Progenitor cell of endocrine pancreas (in vitro differentiated cells): ENCODE results near the gene EXD3. TPM values are rescaled to one million over a fixed set of nuclear protein-coding genes. Genes with fewer than 3 reads are reported as not detected.
"Not testable (repeated sequence)": the region's sequence is repeated elsewhere in the genome, so short reads cannot be mapped to it uniquely, and the experiment has no call there.

Experiments
- DNase-seq: peaks from one replicate; pipeline ENCODE4 v3.0.0; 2021; ENCODE audit warnings: low spot score; ENCODE audit not compliant: unreplicated experiment
- H3K27ac Mint-ChIP-seq: 2 replicates; pipeline ENCODE4 v1.8.0; 2021; ENCODE audit warnings: mild to moderate bottlenecking, moderate library complexity, mixed read lengths
- H3K27me3 Mint-ChIP-seq: 2 replicates; pipeline ENCODE4 v1.8.0; 2021; ENCODE audit warnings: mixed read lengths
- H3K36me3 Mint-ChIP-seq: 2 replicates; pipeline ENCODE4 v1.8.0; 2022; ENCODE audit warnings: mixed read lengths; ENCODE audit not compliant: insufficient read depth
- H3K4me1 Mint-ChIP-seq: 2 replicates; pipeline ENCODE4 v1.8.0; 2021; ENCODE audit warnings: low read depth, mixed read lengths
- H3K4me3 Mint-ChIP-seq: 2 replicates; pipeline ENCODE4 v1.8.0; 2021; ENCODE audit warnings: low read depth, mild to moderate bottlenecking, moderate library complexity, mixed read lengths
- H3K9me3 Mint-ChIP-seq: 2 replicates; pipeline ENCODE4 v1.8.0; 2021; ENCODE audit warnings: low read depth, mixed read lengths
- CTCF ChIP-seq: fragments of 200-600 bp; sonication (generic); IDR thresholded peaks from one replicate; pipeline ENCODE4 v1.5.0; 2021; ENCODE audit warnings: antibody characterized with exemption, mild to moderate bottlenecking; ENCODE audit not compliant: unreplicated experiment
- total RNA-seq: library from RNA; stranded (reverse); gene quantifications from 2 replicates; pipeline ENCODE4 v1.2.1, GENCODE V29; 2021

The EXD3 gene
- total RNA-seq, 1 donor from 2014 or later, result 31.7 TPM

GRCh38 chr9:137412431-137412830 is 10.5 kb downstream of the EXD3 start:
- DNase-seq, result no peak
- no peak overlapping the region for H3K4me3 Mint-ChIP-seq
- H3K4me1 Mint-ChIP-seq, result no peaks in the 10 kb centered on the region
- no peak for TF ChIP-seq CTCF
- no peak overlapping the region for H3K27ac Mint-ChIP-seq
- no peaks in the 10 kb centered on the region for H3K9me3 Mint-ChIP-seq
- H3K27me3 Mint-ChIP-seq, result no peaks in the 10 kb centered on the region
- H3K36me3 Mint-ChIP-seq, result peaks cover 6% of the 10 kb centered on the region

DNA sequence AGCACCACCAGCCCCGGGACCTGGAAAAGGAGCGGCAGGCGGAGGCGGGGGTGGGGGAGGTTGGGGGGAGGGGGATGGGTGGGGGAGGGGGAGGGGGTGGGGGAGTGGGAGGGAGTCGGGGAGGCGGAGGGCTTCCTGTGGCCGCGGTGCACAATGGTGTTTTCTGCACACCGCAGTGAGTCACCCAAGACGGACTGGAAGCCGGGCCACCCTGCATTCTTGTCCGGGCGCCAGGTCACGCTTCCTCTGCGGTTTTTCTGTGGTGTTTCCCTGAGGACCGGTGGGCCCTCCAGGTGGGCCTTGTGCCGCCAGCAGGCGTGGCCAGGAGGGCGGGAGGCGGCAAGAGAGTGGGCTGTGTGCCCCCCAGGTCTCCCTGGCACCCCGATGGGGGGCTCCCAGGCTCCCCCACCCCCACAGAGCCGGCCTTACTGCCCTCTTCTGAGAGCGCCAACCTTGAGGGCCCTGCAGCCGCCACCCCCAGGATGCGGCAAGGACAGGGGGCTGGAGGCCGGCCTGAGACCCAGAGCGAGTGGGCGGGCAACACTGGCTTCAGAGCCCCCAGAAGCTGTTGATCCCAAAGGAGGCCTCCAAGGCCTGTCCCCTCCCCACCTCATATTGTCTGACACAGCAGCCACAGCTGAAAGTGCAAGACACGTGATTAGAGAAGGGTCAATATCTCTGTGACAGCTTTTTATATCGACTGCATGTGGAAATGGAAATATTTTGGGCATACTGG is 11.1 kb downstream of the EXD3 start:
- no peaks in the 10 kb centered on the region for H3K4me1 Mint-ChIP-seq
- H3K27me3 Mint-ChIP-seq, result no peaks in the 10 kb centered on the region
- H3K27ac Mint-ChIP-seq, result no peak overlapping the region
- H3K9me3 Mint-ChIP-seq, result no peaks in the 10 kb centered on the region
- DNase-seq, result no peak
- H3K4me3 Mint-ChIP-seq, result no peak overlapping the region
- peaks cover 6% of the 10 kb centered on the region for H3K36me3 Mint-ChIP-seq
- no peak for TF ChIP-seq CTCF

DNA sequence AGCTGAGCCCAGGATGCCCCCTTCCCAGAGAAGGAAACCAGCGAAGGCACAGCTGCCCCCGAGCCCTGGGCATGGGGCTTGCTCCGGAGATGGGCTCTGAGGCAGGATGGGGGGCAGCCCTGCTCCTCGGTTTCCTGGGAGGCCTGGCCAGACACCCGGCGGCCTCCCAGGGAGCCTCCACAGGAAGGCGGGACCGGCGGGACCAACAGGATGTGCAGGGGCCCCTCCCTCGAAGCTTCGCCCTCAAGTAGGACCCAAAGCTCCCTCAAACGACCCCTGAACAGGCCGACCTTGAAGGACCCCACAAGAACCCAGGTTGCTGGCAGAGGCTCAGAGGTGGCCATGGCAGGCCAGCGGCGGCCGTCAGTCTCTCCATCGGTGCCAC is 11.7 kb downstream of the EXD3 start:
- Mint-ChIP-seq H3K9me3 (no peaks in the 10 kb centered on the region), H3K4me1 (no peaks in the 10 kb centered on the region)
- TF ChIP-seq CTCF, result no peak

DNA sequence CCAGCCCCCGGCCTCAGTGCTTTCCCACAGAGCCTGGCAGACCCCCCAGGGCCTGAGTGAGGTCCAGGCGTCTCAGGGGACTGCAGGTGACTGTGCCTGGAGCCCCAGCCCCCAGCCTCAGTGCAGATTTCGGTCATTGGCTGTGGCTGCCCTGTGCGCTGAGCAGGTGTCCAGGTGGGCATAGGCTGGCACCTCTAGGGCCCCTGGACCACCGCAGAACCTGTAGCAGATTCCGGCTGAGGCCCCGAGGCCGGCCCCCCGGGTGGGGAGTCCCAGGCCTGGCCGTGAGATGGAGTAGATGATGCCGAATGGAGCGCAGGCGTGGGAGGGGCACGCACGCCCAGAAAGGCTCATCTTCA is 12.1 kb downstream of the EXD3 start:
- Mint-ChIP-seq H3K36me3 (peaks cover 6% of the 10 kb centered on the region), H3K4me1 (no peaks in the 10 kb centered on the region), H3K4me3 (no peak overlapping the region), H3K9me3 (no peaks in the 10 kb centered on the region), H3K27me3 (no peaks in the 10 kb centered on the region), H3K27ac (no peak overlapping the region)
- TF ChIP-seq CTCF, result no peak
- no peak for DNase-seq

More for the DNA sequence above, 11.7 kb downstream of the EXD3 start:
- H3K27me3 Mint-ChIP-seq, result no peaks in the 10 kb centered on the region
- no peak overlapping the region for H3K4me3 Mint-ChIP-seq
- H3K27ac Mint-ChIP-seq, result no peak overlapping the region
- DNase-seq, result no peak
- H3K36me3 Mint-ChIP-seq, result peaks cover 6% of the 10 kb centered on the region

DNA sequence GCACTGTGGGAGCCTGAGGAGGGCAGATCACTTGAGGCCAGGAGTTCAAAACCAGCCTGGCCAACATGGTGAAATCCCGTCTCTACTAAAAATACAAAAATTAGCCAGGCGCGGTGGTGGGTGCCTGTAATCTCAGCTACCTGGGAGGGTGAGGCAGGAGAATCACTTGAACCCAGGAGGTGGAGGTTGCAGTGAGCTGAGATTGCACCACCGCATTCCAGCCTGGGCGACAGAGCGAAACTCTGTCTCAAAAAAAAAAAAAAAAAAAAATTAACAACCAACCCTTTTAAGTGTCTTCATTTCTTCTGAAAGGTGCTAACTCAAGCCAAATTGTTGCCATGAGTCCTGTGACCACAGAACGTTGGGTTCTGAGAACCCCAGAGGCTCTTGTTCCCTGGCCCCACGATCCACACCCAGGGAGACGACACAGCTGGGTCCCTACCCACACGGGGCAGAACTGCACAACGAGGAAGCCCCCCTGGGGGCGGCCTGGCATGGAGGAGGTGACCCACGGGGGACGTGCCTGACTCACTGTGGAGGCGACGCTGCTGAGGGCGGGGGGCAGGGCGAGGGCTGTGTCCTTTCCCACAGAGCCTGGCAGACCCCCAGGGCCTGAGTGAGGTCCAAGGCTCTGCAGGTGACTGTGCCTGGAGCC is 12.6 kb downstream of the EXD3 start:
- DNase-seq, H3K4me3 Mint-ChIP-seq, H3K36me3 Mint-ChIP-seq, H3K27me3 Mint-ChIP-seq, H3K9me3 Mint-ChIP-seq, H3K4me1 Mint-ChIP-seq, H3K27ac Mint-ChIP-seq: not testable (repeated sequence)

DNA sequence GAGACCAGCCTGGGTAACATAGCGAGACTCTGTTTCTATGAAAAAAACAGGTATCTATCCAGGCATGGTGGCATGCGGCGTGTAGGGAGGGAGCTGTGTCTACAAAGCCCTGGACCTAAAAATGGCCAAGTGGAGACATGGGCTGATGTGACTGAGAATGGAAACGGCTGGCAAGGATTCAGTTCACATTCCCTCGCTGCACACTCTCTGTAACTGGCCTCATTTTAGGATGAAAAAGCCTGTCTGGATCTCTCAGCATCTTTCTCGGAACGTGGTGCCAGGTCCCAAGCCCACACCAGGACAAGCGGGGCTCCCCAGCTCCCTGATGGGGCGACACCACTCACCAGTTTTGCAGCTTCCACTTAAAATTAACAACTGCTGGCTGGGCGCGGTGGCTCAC is 13.4 kb downstream of the EXD3 start:
- no peak for TF ChIP-seq CTCF
- Mint-ChIP-seq H3K4me1 (no peaks in the 10 kb centered on the region), H3K27me3 (no peaks in the 10 kb centered on the region), H3K9me3 (no peaks in the 10 kb centered on the region), H3K27ac (no peak overlapping the region), H3K36me3 (peaks cover 4% of the 10 kb centered on the region), H3K4me3 (no peak overlapping the region)
- no peak for DNase-seq
